ENCODE data around the gene SETD5.

DNA sequence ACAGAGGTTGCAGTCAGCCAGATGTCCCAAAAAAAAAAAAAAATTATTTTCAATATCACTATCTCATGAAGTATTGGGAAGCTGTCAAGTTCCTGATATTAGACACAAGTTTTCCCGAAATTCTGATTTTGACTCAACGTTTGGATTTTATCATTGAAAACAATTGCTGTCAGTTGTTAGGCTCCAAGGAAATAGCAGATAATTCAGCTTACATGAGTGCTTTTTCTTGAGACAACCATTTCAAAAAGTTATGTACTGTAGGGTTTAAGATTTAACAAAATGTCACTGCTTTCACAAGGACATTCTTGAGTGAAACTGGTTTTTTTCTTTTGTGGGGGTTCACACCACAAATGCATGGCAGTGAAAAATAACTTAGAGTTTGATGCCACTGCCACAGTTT is 9.3 kb upstream of the SETD5 start:
- TF ChIP-seq POLR2AphosphoS5 (IDR thresholded peaks at IDR 0.05; ENCODE audit: low read depth, low read length) (peak; percentile 37; the same call in 1 of the 2 replicates), POLR2A (IDR thresholded peaks at IDR 0.05; ENCODE audit: low read depth, low read length) (no peak)

Data from GM12892 (cell line).